Karpas-422 (cell line): Measurements from ENCODE around the gene BIN2. TPM values are rescaled to one million over a fixed set of nuclear protein-coding genes. Genes with fewer than 3 reads are reported as not detected.
"Not testable (repeated sequence)": the region's sequence is repeated elsewhere in the genome, so short reads cannot be mapped to it uniquely, and the experiment has no call there.

Experiments used
- DNase-seq: peaks from one replicate; pipeline ENCODE4 v3.0.0-alpha.2; 2015
- H2AFZ ChIP-seq: fragments of 200-600 bp; sonication (generic); 2 replicates; pipeline ENCODE4 v1.6.1; 2014; ENCODE audit warnings: antibody characterized with exemption, low read length, mixed read lengths
- H3K27ac ChIP-seq: fragments of 200-600 bp; sonication (generic); 2 replicates; pipeline ENCODE4 v1.5.1; 2014; ENCODE audit warnings: mild to moderate bottlenecking, low read length, moderate library complexity
- H3K27me3 ChIP-seq: fragments of 200-600 bp; sonication (generic); 2 replicates; pipeline ENCODE4 v1.6.1; 2014; ENCODE audit warnings: low read length, mixed read lengths
- H3K36me3 ChIP-seq: fragments of 200-600 bp; sonication (generic); 2 replicates; pipeline ENCODE4 v1.6.1; 2014; ENCODE audit warnings: low read length, mixed read lengths; ENCODE audit not compliant: insufficient read depth
- H3K4me1 ChIP-seq: fragments of 200-600 bp; sonication (generic); 2 replicates; pipeline ENCODE4 v1.6.1; 2014; ENCODE audit warnings: mild to moderate bottlenecking, low read length, mixed read lengths
- H3K4me2 ChIP-seq: fragments of 200-600 bp; sonication (generic); 2 replicates; pipeline ENCODE4 v1.6.1; 2014; ENCODE audit warnings: low read length, low read depth, mild to moderate bottlenecking; ENCODE audit not compliant: poor library complexity, severe bottlenecking
- H3K4me3 ChIP-seq: fragments of 200-600 bp; sonication (generic); 2 replicates; pipeline ENCODE4 v1.5.1; 2014; ENCODE audit warnings: mild to moderate bottlenecking, antibody characterized with exemption, low read length, mixed read lengths
- H3K79me2 ChIP-seq: fragments of 200-600 bp; sonication (generic); 2 replicates; pipeline ENCODE4 v1.6.1; 2014; ENCODE audit warnings: mild to moderate bottlenecking, low read length, mixed read lengths
- H3K9ac ChIP-seq: fragments of 200-600 bp; sonication (generic); 2 replicates; pipeline ENCODE4 v1.6.0; 2014; ENCODE audit warnings: low read length
- H3K9me2 ChIP-seq: fragments of 200-600 bp; sonication (generic), shearing (Covaris generic); replicated peaks from 2 replicates; pipeline ENCODE4 v1.6.0; 2014; ENCODE audit warnings: mild to moderate bottlenecking, low read length, moderate library complexity; ENCODE audit not compliant: insufficient read depth
- H3K9me3 ChIP-seq: fragments of 300-700, 200-600 bp; sonication (generic); 2 replicates; pipeline ENCODE4 v1.6.1; 2014; ENCODE audit warnings: low read length, mixed read lengths
- H4K20me1 ChIP-seq: fragments of 200-600 bp; sonication (generic); 2 replicates; pipeline ENCODE4 v1.6.1; 2014; ENCODE audit warnings: mild to moderate bottlenecking, antibody characterized with exemption, low read length, low read depth; ENCODE audit not compliant: insufficient read depth
- total RNA-seq: library from RNA; depleted of rRNA; stranded (reverse); fragments of >200 nt; shearing (Covaris generic); gene quantifications from 2 replicates; pipeline ENCODE4 v1.2.3, GENCODE V29; 2014; ENCODE audit warnings: low replicate concordance

Gene BIN2
- total RNA-seq, 1 experiment from 2014 or later: 10.0 TPM

DNA sequence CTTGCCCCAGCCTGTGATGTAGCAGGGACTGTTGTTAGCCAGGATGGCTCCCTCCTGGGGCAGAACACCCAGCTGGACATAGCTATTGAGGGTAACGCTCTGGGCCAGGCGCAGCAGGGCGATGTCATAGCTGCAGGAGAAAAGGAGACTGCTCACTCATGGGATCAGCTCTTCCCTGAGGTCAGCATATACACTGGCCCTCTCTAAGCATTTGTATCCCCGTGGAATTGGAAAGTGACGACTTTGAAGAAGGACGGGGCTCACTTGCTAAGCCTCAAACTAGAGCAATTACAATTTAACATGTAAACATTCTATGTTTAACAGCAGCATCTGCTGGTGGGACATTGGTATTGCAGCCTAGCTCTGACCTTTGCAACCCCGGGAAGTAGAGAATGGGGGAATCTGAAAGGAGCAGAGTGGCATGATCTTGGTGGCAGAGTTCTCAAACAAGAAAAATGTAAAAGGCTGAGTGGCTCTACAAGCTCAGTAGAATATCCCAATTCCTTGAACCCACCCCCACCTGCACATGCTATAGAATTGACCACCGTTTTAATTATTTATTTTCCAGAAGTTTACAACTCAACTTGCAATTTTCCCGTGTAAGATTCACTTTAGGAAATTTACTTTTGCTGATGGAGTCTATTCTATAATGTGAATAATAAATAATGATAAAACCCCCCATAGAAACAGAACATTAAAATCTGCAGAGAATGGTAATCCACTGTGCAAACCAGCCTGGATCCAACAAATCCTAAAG is 17.5 kb upstream of the BIN2 start:
- Histone ChIP-seq H3K4me2 (peak overlapping the region; percentile 27), H3K9ac (0 out of 2 replicates have a peak overlapping the region, but pooled peaks have one; percentile 5), H3K9me2 (no peaks in the 10 kb centered on the region), H3K9me3 (no peaks in the 10 kb centered on the region), H2AFZ (no peak overlapping the region), H3K4me1 (peaks cover 24% of the 10 kb centered on the region), H3K36me3 (no peaks in the 10 kb centered on the region), H3K79me2 (no peaks in the 10 kb centered on the region), H3K27ac (no peak overlapping the region), H3K4me3 (no peak overlapping the region), H3K27me3 (no peaks in the 10 kb centered on the region), H4K20me1 (no peaks in the 10 kb centered on the region)
- DNase-seq: peak; percentile 91

DNA sequence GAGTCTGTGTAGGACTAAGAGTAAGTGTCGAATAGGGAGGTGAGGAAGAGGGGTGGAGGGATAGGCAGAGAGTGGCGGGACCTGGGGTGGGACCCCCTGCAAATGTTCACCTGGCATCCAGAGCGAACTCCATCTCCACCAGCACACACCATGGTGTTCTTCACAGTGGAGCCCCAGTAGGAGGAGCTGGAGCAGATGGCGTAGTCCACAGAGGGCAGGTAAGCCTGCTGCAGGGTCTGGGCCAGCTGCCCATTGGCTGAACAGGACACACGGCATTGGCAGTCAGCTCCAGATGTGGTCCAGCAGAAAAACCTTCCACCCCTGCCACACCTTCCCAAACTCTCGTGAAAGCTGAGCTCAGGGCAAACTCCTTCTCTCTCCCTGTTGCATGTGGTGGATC is 15.8 kb upstream of the BIN2 start:
- no peaks in the 10 kb centered on the region for H3K9me3 ChIP-seq
- H3K4me3 ChIP-seq: no peak overlapping the region
- H3K36me3 ChIP-seq: no peaks in the 10 kb centered on the region
- no peak overlapping the region for H3K27ac ChIP-seq
- no peaks in the 10 kb centered on the region for H3K79me2 ChIP-seq
- peaks cover 20% of the 10 kb centered on the region for H3K4me1 ChIP-seq
- H3K9me2 ChIP-seq: no peaks in the 10 kb centered on the region
- H4K20me1 ChIP-seq: no peaks in the 10 kb centered on the region
- H3K27me3 ChIP-seq: no peaks in the 10 kb centered on the region
- DNase-seq: no peak
- H3K9ac ChIP-seq: no peak overlapping the region
- H2AFZ ChIP-seq: no peak overlapping the region
- H3K4me2 ChIP-seq: no peak overlapping the region

DNA sequence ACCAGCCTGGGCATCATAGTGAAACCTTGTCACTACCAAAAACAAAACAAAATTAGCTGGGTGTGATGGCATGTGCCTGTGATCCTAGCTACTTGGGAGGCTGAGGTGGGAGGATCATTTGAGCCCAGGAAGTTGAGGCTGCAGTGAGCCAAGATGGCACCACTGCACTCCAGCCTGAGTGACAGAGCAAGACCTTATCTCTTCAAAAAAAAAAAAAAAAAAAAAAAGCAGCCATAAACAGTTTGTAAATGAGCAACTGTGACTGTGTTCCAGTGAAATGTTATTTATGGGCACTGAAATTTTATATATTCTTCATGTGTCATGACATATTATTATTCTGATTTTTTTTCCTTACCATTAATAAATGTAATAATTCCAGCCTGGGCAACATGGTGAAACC is 13.4 kb upstream of the BIN2 start:
- H3K4me3 ChIP-seq, H3K4me2 ChIP-seq, H3K27ac ChIP-seq, H3K9me2 ChIP-seq, H3K36me3 ChIP-seq, H2AFZ ChIP-seq, H3K9ac ChIP-seq, H3K9me3 ChIP-seq, H3K79me2 ChIP-seq, H3K4me1 ChIP-seq, H4K20me1 ChIP-seq, H3K27me3 ChIP-seq, DNase-seq: not testable (repeated sequence)

DNA sequence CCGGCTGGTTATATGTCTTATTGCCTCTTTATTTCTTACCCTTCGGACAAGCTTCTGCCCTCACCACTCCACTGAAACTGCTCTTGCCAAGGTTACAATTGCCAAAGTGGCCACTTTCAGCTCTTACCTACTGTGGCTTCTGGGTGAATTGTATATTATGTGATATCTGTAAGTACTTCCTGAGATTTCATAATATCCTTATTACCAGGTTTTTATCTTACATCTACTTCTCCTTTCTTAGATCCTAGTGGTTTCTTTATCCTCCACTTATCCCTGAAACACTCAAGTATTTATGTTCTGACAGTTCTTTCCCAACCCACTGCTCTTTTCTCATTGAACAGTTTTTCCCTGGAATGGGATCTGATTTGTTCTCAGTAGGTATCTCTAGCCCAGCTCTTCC is 12.0 kb upstream of the BIN2 start:
- Histone ChIP-seq H2AFZ (no peak overlapping the region), H3K4me2 (no peak overlapping the region), H3K9me3 (no peaks in the 10 kb centered on the region), H4K20me1 (no peaks in the 10 kb centered on the region), H3K79me2 (no peaks in the 10 kb centered on the region), H3K27me3 (no peaks in the 10 kb centered on the region), H3K9me2 (no peaks in the 10 kb centered on the region), H3K36me3 (no peaks in the 10 kb centered on the region), H3K27ac (no peak overlapping the region), H3K4me1 (no peaks in the 10 kb centered on the region), H3K4me3 (no peak overlapping the region), H3K9ac (no peak overlapping the region)
- no peak for DNase-seq

GRCh38 chr12:51334764-51335163 is 10.8 kb upstream of the BIN2 start:
- Histone ChIP-seq H3K9me2 (no peaks in the 10 kb centered on the region), H2AFZ (no peak overlapping the region), H3K4me3 (no peak overlapping the region), H4K20me1 (no peaks in the 10 kb centered on the region), H3K4me1 (peaks cover 3% of the 10 kb centered on the region; the same call in 1 of the 2 replicates), H3K9me3 (no peaks in the 10 kb centered on the region), H3K4me2 (no peak overlapping the region), H3K9ac (no peak overlapping the region), H3K36me3 (no peaks in the 10 kb centered on the region), H3K79me2 (no peaks in the 10 kb centered on the region), H3K27me3 (no peaks in the 10 kb centered on the region), H3K27ac (no peak overlapping the region)
- no peak for DNase-seq

DNA sequence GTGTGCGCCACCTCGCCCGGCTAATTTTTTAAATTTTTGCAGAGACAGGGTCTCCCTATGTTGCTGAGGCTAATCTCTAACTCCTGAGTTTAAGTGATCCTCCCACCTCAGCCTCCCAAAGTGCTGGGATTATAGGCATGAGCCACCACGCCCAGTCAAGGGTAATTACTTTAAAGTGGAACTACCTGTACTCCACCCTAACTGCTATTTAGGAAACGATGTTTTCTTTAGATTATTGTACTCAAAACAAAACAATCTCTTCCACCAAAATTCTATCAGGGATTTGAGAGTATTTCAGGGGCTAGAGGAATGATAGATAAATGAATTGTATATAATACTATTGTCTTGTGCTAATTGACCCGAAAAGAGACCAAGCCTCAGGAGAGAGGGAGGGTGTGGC is 9.6 kb upstream of the BIN2 start:
- Histone ChIP-seq H3K27ac (no peak overlapping the region), H2AFZ (no peak overlapping the region)

GRCh38 chr12:51330186-51330585 is 6.2 kb upstream of the BIN2 start:
- DNase-seq: no peak
- no peaks in the 10 kb centered on the region for H3K27me3 ChIP-seq
- H3K4me3 ChIP-seq: no peak overlapping the region
- H3K4me2 ChIP-seq: no peak overlapping the region
- no peak overlapping the region for H3K9ac ChIP-seq
- no peak overlapping the region for H2AFZ ChIP-seq
- H3K9me3 ChIP-seq: no peaks in the 10 kb centered on the region
- H3K27ac ChIP-seq: no peak overlapping the region
- H3K4me1 ChIP-seq: peaks cover 18% of the 10 kb centered on the region
- H3K9me2 ChIP-seq: no peaks in the 10 kb centered on the region
- H4K20me1 ChIP-seq: no peaks in the 10 kb centered on the region
- H3K79me2 ChIP-seq: no peaks in the 10 kb centered on the region
- no peaks in the 10 kb centered on the region for H3K36me3 ChIP-seq

More for the DNA sequence above, 9.6 kb upstream of the BIN2 start:
- Histone ChIP-seq H3K79me2 (no peaks in the 10 kb centered on the region), H3K27me3 (no peaks in the 10 kb centered on the region), H3K9me3 (no peaks in the 10 kb centered on the region), H3K36me3 (no peaks in the 10 kb centered on the region), H3K9ac (no peak overlapping the region), H3K4me2 (no peak overlapping the region), H3K9me2 (no peaks in the 10 kb centered on the region), H3K4me3 (no peak overlapping the region), H4K20me1 (no peaks in the 10 kb centered on the region), H3K4me1 (peaks cover 5% of the 10 kb centered on the region; the same call in 1 of the 2 replicates)
- DNase-seq: no peak

DNA sequence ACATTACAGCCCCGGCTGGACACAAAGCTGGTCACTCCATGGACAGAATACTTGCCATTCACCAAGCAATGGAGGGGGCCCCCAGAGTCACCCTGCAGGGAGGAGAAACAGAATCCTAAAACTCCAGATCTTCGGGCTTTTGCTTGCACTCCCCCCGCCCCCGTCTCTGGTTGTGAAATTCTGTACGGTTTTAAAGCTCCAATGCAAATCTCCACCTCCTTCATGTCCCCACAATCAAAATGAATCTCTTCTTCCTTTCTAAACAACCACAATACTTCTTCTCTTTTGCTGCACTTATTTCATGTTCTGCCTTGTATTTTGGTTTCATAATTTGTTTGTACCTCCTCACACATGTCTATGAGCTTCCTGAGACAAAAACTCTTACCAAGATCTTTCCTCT is 5.8 kb upstream of the BIN2 start:
- Histone ChIP-seq H3K27me3 (no peaks in the 10 kb centered on the region), H3K4me3 (no peak overlapping the region), H3K4me1 (peaks cover 18% of the 10 kb centered on the region), H3K79me2 (no peaks in the 10 kb centered on the region), H4K20me1 (no peaks in the 10 kb centered on the region), H3K9me2 (no peaks in the 10 kb centered on the region), H3K9me3 (no peaks in the 10 kb centered on the region), H3K36me3 (no peaks in the 10 kb centered on the region), H3K9ac (no peak overlapping the region), H3K4me2 (no peak overlapping the region), H3K27ac (no peak overlapping the region), H2AFZ (no peak overlapping the region)
- DNase-seq: no peak
